HG03066 (cell line): Measurements from ENCODE around the gene GPR108.

Experiments used
- ATAC-seq: cut with Tn5 transposase; IDR thresholded peaks from one replicate; pipeline ENCODE4 v1.9.1; 2021; ENCODE audit warnings: low read depth; ENCODE audit not compliant: unreplicated experiment

Gene GPR108

DNA sequence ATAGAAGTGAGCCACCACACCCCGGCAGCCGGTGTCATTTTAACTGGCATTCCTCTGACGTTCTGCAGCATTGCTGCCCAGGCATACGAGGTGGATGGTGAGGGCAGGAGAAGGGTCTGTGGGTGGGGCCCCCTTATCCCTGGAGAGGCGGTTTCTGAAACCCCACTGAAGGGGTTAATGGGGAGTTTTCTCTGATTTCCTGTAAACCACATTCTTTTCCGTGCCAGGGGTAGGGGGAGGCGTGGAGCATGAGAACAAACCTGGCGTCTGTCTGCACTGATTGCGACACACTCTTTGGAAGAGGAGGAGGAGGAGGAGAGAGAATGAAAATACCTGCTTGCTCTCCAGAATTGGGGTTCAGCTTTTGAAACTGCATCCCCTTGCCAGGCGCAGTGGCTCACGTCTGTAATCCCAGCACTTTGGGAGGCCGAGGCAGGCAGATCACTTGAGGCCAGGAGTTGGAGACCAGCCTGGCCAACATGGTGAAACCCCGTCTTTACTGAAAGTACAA lies 14.2 kb downstream of the GPR108 start:
- ATAC-seq: no peak

GRCh38 chr19:6721773-6722172 lies 15.6 kb downstream of the GPR108 start:
- no peak for ATAC-seq

GRCh38 chr19:6721138-6721474 lies 16.3 kb downstream of the GPR108 start:
- ATAC-seq: no peak

DNA sequence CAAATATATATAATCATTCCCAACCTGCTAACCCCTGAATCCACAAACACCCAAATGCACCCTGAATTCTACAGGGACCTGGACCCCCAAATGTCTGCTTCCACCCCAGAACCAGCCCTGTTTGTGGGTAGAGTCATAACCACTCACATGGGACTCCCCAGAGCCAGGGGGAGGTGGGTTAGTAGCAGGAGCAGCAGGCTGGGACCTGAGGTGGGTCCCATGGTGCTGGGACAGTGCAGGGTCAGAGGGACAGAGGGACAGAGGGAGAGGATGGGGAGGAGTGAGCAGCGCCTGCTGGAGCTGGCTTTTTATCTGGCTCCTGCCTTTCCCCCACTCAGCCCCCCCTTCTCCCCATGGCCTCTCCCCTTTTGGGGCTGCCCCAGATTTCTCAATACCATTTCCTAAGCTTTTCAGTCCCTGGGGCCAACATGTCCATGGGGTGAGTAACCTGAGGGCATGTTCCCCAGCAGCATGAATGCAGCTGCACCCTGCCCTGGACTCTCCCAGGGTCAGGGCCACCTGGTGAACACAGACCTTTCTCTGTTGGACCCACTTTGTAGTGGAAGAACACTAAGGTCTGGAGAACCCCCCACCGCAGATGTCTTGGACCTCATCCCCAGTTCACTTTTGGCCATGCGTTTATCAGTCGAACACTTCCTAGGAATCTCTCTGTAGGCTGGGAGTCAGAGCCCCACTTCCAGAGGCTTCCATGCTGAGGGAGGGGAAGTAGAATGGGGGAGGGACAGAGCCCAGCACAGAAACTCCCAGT lies 16.8 kb downstream of the GPR108 start, which contains the start of gene C3:
TSS of gene C3 (minus strand) at position 282 of the 769 bp plus-strand sequence. CDS start at position 221, 61 bp downstream.
- ATAC-seq: no peak

- no peak for ATAC-seq
Observed at GRCh38 chr19:6719992-6720368, 17.4 kb downstream of the GPR108 start.

- ATAC-seq: no peak
Observed at GRCh38 chr19:6719540-6719861, 17.9 kb downstream of the GPR108 start.

DNA sequence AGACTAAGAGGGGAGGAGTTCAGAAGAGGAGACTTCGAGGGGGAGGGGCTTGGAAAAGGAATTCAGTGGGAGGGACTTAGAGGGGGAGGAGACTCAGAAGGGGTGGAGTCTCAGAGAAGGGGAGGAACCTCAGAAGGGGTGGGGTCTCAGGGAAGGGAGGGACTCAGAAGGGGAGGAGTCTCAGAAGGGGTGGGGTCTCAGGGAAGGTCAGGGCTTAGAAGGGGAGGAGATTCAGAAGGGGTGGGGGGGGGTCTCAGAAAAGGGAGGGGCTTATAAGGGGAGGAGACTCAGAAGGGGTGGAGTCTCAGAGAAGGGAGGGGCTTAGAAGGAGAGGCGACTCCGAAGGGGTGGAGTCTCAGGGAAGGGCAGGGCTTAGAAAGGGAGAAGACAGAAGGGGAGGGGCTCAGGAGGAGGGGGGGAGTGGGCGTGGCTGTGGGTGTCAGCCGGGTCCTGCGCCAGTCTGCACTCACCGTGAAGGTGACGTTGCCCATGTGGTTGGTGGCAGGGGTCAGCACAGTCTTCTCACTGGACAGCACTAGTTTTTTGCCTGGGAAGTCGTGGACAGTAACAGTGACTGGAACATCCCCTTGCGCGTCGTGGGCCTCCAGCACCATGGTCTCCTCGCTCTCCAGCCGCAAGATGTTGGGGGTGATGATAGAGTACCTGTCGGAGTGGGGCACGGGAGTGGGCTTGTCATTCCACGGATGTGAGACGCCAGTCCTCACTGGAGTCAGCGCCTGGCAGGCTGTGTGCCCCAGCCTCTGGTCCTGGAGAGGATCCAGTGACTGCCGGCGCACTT lies 18.4 kb downstream of the GPR108 start:
- no peak for ATAC-seq

- ATAC-seq: no peak
Observed at GRCh38 chr19:6718111-6718740, 19.2 kb downstream of the GPR108 start.

DNA sequence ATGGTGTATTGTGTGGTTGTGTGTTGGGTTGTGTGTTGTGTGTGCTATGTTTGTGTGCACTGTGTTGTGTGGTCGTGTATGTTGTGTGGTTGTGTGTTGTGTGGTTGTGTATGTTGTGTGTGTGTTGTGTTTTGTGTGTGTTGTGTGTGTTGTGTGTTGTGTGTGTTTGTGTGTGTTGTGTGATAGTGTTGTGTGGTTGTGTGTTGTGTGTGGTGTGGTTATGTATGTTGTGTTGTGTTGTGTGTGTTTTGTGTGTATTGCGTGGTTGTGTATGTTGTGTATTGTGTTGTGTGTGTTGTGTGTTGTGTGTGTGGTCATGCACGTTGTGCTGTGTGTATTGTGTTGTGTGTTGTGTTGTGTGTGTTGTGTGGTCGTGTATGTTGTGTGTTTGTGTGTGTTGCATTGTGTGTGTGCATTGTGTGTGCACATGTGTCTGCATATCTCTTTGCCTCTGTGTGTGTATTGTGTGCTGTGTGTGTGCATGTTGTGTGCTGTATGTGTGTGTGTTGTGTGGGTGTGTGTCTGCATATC lies 19.9 kb downstream of the GPR108 start:
- no peak for ATAC-seq

DNA sequence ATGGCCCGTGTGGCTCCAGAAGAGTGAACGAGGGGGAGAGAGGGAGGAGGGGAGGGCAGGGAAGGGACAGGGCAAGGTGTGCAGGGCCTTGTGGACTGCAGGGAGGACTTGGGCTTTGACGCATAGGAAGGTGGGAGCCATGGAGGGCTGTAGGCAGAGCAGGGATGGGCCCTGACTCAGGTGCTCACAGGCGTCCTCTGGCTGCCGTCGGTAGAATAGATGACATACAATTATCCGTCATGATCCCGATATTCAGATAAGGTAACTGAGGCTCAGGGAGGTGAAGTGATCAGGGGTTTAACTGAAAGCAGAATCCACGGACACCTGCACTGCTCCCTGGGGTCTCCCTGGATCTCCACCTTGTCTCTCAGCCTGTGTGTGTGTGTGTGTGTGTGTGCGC lies 20.3 kb downstream of the GPR108 start:
- ATAC-seq: no peak

GRCh38 chr19:6716610-6716970 lies 20.8 kb downstream of the GPR108 start:
- no peak for ATAC-seq

DNA sequence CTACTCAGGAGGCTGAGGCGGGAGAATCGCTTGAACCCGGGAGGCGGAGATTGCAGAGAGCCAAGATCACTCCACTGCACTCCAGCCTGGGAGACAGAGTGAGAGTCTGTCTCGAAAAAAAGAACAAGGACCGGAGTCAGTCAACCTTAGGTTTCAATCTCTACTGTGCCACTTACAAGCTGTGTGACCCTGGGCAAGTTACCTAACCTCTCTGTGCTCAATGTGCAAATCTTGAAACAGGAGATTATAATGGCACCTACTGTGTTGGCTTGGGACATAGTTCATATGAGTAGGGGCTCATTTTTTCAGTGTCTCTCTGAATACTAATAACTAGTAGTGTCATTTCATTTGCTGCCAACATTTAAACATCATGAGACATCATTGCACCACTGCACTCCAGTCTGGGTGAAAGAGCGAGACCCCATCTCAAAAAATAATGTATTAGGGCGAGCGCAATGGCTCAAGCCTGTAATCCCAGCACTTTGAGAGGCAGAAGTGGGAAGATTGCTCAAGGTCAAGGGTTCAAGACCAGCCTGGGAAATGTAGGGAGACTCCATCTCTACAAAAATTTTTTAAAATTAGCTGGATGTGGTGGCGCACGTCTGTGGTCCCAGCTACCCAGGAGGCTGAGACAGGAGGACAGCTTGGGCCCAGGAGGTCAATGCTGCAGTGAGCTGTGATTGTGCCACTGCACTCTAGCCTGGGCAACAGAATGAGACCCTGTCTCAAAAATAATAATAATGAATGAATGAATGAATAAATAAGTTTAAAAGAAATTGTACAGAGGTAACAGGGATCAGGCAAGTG lies 22.4 kb downstream of the GPR108 start:
- ATAC-seq: no peak

GRCh38 chr19:6713773-6714692 lies 23.3 kb downstream of the GPR108 start:
- ATAC-seq: no peak

GRCh38 chr19:6712692-6713670 lies 24.4 kb downstream of the GPR108 start:
- ATAC-seq: no peak

- no peak for ATAC-seq
Observed at GRCh38 chr19:6712231-6712630, 25.1 kb downstream of the GPR108 start.

- no peak for ATAC-seq
Observed at GRCh38 chr19:6711605-6712004, 25.8 kb downstream of the GPR108 start.

DNA sequence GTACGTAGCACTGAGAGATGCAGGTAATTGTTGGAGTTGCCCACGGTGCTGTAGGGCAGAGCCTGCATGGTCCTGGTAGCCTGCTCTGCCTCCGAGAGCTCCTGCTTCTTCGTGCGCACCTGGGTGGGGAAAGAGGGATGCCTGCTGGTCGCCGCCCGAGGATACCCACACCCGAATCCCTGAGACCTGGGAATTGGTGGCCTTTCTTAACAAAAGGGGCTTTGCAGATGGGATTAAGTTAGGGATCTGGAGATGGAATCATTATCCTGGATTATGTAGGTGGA lies 26.4 kb downstream of the GPR108 start:
- no peak for ATAC-seq

GRCh38 chr19:6710273-6711077 lies 26.9 kb downstream of the GPR108 start:
- ATAC-seq: no peak
